ENCODE results near the gene PARS2. TPM values are rescaled to one million over a fixed set of nuclear protein-coding genes. Genes with fewer than 3 reads are reported as not detected.

The PARS2 gene
- total and polyA plus RNA-seq, 2 of the 4 experiments (the other 2 are of a cell fraction) = 3.4 to 6.3 TPM

DNA sequence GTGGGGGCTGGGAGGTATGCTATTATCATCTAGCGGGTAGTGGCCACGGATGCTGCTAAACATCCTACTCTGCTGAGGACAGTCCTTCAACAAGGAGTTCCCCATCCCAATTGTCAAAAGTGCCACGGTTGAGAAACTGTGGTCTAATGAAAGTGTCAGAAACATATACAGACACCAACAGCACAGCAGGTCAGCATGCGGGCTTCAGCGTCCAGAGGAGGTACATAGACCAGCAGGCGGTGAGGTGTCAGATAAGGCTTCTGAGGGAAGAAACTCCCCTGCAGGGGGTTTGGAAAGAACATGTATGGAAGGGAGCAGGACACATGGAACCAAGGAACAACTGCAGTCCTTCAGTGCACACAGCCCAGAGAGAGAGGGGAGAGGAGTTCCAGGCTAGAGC, 53.5 kb downstream of the PARS2 start:
- CTCF ChIA-PET = no interaction called here
- Histone ChIP-seq H3K56ac (ENCODE audit: extremely low read depth, insufficient read depth, low read length) (no peak overlapping the region), H3K4ac (ENCODE audit: low read depth, low read length) (no peak overlapping the region)

More for the DNA sequence above, 53.5 kb downstream of the PARS2 start:
- no peak for DNase-seq
- no peak overlapping the region for H3K27ac ChIP-seq (ENCODE audit: insufficient read depth, low read length)
- no peak overlapping the region for H4K5ac ChIP-seq (ENCODE audit: low read depth, low read length)
- H3K27me3 ChIP-seq (ENCODE audit: control insufficient read depth, insufficient read depth, low read length) = peaks cover 29% of the 10 kb centered on the region
- H2BK5ac ChIP-seq (ENCODE audit: low read depth, low read length, poor library complexity, severe bottlenecking) = no peak overlapping the region
- no peak overlapping the region for H4K91ac ChIP-seq (ENCODE audit: insufficient read depth, low read depth, low read length)
- dilution Hi-C loops (cut with HindIII; ENCODE audit: low sequenced_read_pairs, unreplicated experiment) (no loop called here), intact Hi-C loops (cut with micrococcal nuclease) (no loop called here), in situ Hi-C loops (cut with MboI; ENCODE audit: low sequenced_read_pairs) (no loop called here)
- no peak overlapping the region for H3K14ac ChIP-seq (replicated peaks; ENCODE audit: low read depth, low read length)
- no peak overlapping the region for H2AK9ac ChIP-seq (replicated peaks; ENCODE audit: low read depth, low read length, poor library complexity)
- H3K4me2 ChIP-seq (ENCODE audit: low read depth, low read length) = no peak overlapping the region
- no peak for ATAC-seq (ENCODE audit: low read depth)
- H3K9ac ChIP-seq (ENCODE audit: low read depth, low read length) = no peak overlapping the region
- no peak overlapping the region for H2BK15ac ChIP-seq (ENCODE audit: low read depth, low read length)
- no peak overlapping the region for H2BK120ac ChIP-seq (ENCODE audit: low read depth, low read length)
- H2AK5ac ChIP-seq (ENCODE audit: low read depth, low read length) = no peak overlapping the region
- H2AFZ ChIP-seq (replicated peaks; ENCODE audit: low read length, poor library complexity) = no peak overlapping the region
- no peaks in the 10 kb centered on the region for H4K20me1 ChIP-seq (ENCODE audit: insufficient read depth, low read length)
- H3K79me1 ChIP-seq (ENCODE audit: low read depth in 1 of 2, low read length in 2 of 2) = peaks cover 0 to 2% of the 10 kb centered on the region in 2 experiments; a peak in 2 of 4 replicates
- no peaks in the 10 kb centered on the region for H3K4me1 ChIP-seq (ENCODE audit: control insufficient read depth, insufficient read depth, low read length)
- no peak overlapping the region for H2BK20ac ChIP-seq (ENCODE audit: low read depth, low read length)
- H3K23ac ChIP-seq (ENCODE audit: low read depth, low read length) = no peak overlapping the region
- H3K36me3 ChIP-seq (ENCODE audit: control insufficient read depth, insufficient read depth, low read length) = no peaks in the 10 kb centered on the region
- no peak overlapping the region for H3K18ac ChIP-seq (ENCODE audit: low read depth, low read length)
- WGBS, 2 experiments (ENCODE audit: extremely low coverage in 2 of 2, insufficient read length in 1 of 2) = no CpG with 5 or more reads among the region's 6 CpGs
- POLR2A ChIA-PET (ENCODE audit: unreplicated experiment) = no interaction called here
- 0 out of 2 replicates have a peak, but pooled peaks cover 6% of the 10 kb centered on the region for H3K9me1 ChIP-seq (ENCODE audit: insufficient read depth, low read length)
- no peak overlapping the region for H4K8ac ChIP-seq (ENCODE audit: low read depth in 2 of 2, low read length in 2 of 2)
- H3K4me3 ChIP-seq (ENCODE audit: insufficient read depth, low read depth, low read length) = no peak overlapping the region
- no peak for TF ChIP-seq RCOR1 (IDR thresholded peaks at IDR 0.05; ENCODE audit: insufficient replicate concordance, low read length)
- no peak for TF ChIP-seq POLR2A (IDR thresholded peaks at IDR 0.05; ENCODE audit: low read depth, low read length)
- no peak for TF ChIP-seq CHD1 (IDR thresholded peaks at IDR 0.05; ENCODE audit: low read depth, low read length)
- no peak for TF ChIP-seq ELK1 (IDR thresholded peaks at IDR 0.05; ENCODE audit: borderline replicate concordance, low read depth, low read length)
- no peak for TF ChIP-seq USF2 (IDR thresholded peaks at IDR 0.05; ENCODE audit: low read depth, low read length)
- no peak for TF ChIP-seq MAFK (IDR thresholded peaks at IDR 0.05; ENCODE audit: low read depth, low read length)
- no peak for TF ChIP-seq MAZ (IDR thresholded peaks at IDR 0.05; ENCODE audit: borderline replicate concordance, low read depth, low read length)
- no peak for TF ChIP-seq BHLHE40 (IDR thresholded peaks at IDR 0.05; ENCODE audit: low read depth, low read length)
- TF ChIP-seq SMC3 (IDR thresholded peaks at IDR 0.05; ENCODE audit: low read depth, low read length) = no peak
- no peak for TF ChIP-seq CEBPB (IDR thresholded peaks at IDR 0.05; ENCODE audit: low read depth, low read length)
- no peak for TF ChIP-seq RAD21 (IDR thresholded peaks at IDR 0.05; ENCODE audit: low read length)
- TF ChIP-seq MXI1 (IDR thresholded peaks at IDR 0.05; ENCODE audit: borderline replicate concordance, low read depth, low read length) = no peak
- BruUV-seq (replicated peaks) = no TSS peak
- H3K9me3 ChIP-seq (ENCODE audit: control insufficient read depth, insufficient read depth, low read length) = no peaks in the 10 kb centered on the region
